HG03442 (cell line): ENCODE results near the gene SLC16A4.
"Not testable (repeated sequence)": the region's sequence is repeated elsewhere in the genome, so short reads cannot be mapped to it uniquely, and the experiment has no call there.

Experiments used
- ATAC-seq: cut with Tn5 transposase; IDR thresholded peaks from one replicate; pipeline ENCODE4 v1.9.1; 2021; ENCODE audit warnings: mild to moderate bottlenecking, moderate library complexity; ENCODE audit not compliant: unreplicated experiment

SLC16A4 gene

DNA sequence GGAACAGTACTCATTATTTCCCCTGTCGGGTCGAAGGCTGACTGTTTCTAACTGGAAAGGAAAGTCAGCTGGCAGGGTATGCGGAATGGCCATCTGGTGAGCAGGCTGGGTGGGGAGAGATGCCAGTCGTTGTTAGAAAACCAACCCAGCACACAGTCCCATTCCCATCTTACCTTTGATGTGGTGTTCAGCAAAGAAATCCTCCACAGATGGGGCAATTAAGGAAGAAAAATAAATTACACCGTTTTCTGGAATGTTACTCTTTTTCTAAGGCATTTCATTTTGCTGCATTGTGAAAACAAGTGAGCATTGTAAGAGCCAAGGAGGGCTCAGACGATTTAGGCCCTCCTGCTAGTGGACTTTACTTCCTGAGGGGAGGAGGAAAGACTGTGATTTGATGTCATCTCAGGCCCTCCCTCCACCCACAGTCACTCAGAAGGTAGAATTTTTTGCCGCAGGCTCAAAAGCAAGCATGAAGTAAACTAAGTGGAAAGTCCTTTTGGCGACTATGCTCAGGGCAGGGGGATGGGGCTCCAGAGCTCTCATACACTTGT lies at the start of gene SLC16A4:
Gene SLC16A4, minus strand, starts transcription at position 335 of the 554 bp plus-strand sequence. CDS start 1,703 bp downstream, outside the sequence.
- ATAC-seq, result no peak

DNA sequence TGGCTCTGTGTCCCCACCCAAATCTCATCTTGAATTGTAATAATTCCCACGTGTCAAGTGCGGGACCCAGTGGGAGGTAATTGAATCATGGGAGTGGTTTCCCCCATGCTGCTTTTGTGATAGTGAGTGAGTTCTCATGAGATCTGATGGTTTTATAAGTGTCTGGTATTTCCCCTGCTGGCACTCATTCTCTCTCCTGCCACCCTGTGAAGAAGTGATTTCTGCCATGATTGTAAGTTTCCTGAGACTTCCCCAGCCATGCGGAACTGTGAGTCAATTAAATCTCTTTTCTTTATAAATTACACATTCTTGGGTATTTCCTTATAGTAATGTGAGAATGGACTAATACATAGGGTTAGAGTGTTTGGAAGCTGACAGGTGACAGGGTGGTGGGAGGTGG lies 49.0 kb upstream of the SLC16A4 start:
- not testable (repeated sequence) for ATAC-seq

DNA sequence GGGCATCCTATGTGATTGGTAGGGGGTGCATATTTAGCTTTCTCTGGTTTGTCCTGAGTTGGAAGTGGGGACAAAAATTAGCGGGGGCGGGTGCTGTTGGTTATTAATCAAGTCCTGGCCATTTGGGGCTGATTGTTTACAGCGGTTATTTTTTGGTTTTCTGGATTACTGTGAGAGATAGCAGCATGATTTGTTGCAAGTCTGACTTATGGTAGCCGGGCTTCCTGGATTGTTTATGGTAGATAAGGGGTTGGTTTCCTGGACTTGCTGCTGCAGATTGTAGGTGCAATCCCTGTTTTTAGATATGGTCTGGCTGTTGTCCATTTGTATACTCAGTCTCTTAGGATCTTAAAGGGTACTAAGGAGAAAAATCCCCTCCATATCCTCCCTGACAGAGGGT lies 48.1 kb upstream of the SLC16A4 start:
- ATAC-seq, result no peak

DNA sequence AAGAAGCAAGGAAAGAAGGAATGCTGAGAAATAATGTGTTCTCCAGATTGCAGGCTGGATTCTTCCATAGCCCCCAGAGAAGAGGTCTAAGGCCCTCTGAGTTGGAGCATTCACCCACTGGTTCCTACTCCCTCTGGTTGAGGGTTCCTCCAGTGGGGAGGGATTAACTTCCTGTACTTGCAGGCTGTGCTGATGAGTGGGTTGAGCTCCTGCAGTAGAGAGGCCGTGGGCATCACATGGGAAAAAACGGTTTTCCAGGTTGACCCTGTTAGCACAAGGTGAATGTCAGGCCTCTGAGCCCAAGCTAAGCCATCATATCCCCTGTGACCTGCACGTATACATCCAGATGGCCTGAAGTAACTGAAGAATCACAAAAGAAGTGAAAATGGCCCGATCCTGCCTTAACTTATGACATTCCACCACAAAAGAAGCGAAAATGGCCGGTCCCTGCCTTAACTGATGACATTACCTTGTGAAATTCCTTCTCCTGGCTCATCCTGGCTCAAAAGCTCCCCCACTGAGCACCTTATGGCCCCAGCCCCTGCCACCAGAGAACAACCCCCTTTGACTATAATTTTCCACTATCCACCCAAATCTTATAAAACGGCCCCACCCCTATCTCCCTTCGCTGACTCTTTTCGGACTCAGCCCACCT lies 46.9 kb upstream of the SLC16A4 start:
- ATAC-seq, result not testable (repeated sequence)

DNA sequence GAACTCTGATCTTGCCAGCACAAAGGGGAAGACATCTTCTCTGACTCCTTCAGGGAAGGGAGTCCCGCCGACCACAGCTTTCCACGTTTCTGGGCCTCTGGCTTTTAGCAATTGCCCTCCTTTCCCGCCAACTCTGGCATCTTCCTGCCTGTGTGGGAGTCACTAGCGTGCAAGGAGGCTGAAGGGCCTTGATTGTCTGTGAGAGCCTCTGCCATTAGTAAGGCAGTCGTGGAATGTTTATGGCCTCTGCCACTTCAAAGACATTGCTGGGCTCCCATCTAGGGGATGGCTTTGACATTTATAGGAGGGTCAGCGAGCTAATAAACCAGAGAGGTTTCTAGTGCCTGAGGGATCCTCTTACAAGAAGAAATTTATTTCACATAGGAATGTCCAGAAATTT lies 45.8 kb upstream of the SLC16A4 start:
- ATAC-seq, result no peak

DNA sequence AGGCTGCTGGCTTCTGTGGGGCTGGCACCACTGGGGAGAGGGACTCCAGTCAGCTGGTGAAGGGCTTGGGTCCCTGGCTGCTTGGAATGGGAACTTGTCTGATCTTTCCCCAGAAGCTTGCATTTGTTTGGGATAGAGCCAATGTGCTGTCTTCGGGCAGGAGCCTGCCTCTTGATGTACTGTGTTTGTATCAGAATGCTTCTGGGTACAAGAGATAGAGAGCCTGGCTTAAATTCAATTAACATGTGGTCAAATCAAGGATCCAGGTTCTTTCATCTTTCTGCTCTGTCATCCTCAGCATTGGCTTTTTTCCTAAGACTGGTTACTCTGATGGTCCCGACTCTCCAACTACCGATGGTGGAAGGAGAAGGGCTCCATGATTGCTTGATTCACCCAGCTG lies 44.1 kb upstream of the SLC16A4 start:
- no peak for ATAC-seq

DNA sequence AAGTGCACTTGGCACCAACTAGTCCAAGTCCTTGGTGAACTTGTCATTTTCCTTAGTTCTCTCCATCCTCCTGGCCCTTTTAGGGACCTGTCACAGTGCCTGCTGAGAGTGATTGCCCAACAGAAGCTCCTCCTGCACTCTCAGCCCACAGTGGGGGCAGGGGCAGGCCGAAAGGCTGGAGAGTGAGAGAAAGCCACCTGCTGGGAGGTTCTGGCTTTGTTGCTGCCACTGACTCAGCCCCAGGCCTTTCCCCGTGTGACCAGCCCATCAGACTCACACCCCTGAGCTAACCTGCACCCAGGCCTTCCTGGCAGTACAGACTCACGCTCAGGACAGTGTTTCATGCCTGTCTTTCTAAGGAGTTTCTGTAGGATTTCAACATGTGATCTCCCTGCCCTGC lies 43.0 kb upstream of the SLC16A4 start:
- ATAC-seq, result no peak

DNA sequence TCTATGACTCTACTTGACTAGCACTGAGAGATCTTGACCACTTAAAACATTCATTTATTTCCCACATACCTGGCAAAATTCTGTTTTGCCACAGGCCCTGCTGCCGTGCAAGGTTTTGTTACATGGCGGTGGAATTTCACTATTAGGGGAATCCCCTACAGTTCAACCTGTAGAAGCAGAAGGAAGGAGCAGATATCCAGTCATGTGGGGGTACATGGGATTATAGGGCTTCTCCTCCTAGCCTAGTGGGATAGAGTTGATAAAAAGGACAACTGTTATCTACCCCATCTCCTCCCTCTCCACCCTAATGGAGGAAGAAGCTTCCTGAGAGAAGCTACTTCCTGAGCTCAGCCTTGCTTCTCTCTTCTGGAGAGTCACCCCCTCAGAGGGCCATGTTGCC lies 42.4 kb upstream of the SLC16A4 start:
- no peak for ATAC-seq

DNA sequence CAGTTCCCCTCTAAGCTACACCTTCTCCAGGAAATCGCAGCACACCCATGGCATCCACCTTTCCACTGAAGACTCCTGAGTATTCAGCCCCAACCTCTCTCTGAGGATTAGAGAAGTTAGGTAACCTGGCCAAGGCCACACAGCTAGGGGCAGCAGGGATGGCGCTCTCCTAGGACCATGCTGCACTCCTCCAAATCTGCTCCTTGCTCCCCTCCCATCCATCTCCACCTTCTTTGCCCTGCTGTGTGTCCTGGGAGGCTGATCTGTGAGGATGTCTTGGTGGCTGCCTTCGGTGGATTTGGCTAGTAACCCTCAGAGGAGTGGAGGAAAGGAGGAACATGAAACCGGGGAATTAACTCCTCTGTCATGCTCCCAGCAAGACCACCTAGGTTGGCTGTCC lies 40.1 kb upstream of the SLC16A4 start:
- no peak for ATAC-seq

DNA sequence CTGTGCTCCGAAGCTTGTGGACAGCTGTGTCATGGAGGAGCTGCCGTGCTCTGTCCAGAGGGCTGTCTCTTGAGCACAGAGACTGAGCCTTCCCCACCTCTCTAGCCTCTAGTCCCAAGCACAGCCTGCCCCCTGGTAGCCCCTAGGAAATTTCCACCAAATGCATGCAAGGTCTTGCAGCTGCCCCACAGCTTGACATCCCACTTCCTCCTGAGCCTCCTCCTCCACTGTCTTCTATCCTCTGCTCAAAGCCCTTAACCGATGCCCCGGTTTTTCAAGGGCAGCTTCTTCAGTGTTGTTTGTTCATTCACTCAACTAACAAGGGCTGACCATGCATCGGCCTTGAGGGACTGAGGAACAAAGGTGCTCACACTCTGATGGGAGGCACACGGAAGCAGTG lies 39.5 kb upstream of the SLC16A4 start:
- ATAC-seq, result no peak

DNA sequence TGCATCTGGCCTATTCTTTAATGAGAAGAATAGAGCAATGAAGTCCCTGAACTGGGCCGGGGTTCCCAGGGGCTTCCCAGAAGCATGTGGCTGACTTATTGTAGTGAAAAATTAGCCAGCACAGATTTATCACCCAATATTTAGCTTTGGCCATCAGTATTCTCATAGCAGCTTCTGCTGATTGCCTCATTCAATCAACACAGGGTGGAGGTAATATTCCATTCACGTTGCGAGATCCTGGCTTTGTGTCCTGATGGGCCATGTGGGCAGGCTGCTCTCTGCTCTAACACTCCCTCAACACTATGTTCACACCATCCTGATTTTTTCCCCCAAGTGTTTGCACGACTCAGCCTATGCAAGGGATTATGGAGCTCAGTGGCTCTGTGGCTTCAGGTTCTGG lies 38.1 kb upstream of the SLC16A4 start:
- no peak for ATAC-seq

DNA sequence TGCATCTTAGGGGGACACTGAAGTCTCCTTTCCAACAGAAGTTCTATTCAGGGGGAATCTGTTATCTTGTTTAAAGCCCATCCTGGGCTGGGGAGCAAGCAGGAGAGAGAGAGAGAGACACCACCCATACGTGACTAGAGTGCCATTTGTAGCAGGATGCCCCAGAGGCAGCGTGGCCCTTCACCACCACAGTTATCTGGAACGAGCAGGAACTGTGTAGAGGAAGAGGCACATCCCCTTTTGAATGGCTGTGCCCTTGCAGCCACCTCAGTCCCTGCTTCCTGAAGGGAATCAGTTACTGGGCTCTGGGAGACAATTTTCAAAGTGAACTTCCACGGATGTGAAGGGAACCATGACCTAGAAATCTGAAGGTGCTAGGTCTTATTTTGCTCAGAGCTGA lies 36.0 kb upstream of the SLC16A4 start:
- ATAC-seq, result no peak

DNA sequence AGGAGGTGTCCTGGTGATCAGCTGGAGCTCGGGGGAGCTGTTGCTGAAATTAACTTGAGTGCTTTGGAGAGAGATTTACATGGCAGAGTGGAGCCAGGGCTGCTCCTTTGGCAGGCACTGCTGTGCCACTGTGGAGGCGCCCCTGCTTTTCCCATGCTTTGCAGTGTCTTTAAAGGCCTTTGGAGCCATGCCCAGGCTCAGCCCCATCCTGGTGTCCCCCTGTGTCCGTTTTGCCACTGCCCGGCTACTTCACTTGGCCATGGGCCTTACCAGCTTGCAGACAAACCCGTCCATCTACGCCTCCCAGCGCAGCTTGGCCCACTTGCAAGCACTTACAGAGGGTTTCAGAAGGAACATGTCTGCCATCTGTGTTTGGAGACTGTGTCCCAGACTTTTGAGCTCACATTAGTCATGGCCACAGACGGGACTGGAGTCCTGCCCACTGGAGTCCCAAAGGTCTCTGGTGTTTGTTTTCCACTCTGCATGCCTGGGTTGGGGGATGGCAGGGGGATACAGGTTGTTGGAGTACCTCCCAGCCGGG lies 34.9 kb upstream of the SLC16A4 start:
- ATAC-seq, result no peak

DNA sequence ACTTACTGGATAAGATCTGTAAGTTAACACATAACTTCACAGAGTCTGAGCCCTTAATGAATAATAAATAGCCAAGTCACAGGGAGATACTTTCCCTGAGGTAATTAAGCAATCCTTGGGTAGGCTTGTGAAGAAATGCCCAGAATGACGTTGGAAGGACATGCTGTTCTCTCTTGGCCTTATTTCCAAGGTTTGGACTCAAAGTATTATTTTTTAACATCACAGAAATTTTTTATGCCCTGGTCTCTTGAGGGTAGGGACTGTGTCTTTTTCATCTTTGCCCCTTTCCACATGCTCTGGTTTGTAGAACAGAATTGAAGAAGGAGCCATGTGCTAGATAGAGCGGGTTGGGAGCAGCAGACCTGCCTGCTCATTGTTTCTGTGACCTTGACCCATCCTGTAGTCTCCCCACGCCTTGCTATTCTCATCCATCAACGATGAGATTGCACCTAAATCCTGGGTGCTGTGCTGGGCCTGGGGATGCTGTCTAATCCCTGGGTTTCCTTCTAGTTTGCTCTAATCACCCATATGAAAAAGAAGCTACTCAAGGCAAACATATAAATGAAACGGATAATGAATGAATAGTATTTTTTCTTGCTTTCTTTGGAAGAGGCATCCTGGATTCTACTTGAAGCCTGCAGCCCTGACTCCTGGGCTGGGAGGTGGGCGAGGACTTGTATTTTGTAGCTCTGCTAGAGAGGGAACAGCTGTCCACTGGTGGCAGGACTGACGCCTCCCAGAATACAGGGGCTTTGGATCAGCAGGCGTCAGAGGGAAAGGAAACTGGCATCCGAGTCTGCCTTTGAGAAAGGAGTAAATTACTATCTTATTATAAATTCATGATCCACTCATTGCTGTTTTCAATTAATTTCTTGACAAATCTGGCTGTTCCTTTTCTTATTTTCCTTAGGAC lies 34.1 kb upstream of the SLC16A4 start:
- no peak for ATAC-seq

DNA sequence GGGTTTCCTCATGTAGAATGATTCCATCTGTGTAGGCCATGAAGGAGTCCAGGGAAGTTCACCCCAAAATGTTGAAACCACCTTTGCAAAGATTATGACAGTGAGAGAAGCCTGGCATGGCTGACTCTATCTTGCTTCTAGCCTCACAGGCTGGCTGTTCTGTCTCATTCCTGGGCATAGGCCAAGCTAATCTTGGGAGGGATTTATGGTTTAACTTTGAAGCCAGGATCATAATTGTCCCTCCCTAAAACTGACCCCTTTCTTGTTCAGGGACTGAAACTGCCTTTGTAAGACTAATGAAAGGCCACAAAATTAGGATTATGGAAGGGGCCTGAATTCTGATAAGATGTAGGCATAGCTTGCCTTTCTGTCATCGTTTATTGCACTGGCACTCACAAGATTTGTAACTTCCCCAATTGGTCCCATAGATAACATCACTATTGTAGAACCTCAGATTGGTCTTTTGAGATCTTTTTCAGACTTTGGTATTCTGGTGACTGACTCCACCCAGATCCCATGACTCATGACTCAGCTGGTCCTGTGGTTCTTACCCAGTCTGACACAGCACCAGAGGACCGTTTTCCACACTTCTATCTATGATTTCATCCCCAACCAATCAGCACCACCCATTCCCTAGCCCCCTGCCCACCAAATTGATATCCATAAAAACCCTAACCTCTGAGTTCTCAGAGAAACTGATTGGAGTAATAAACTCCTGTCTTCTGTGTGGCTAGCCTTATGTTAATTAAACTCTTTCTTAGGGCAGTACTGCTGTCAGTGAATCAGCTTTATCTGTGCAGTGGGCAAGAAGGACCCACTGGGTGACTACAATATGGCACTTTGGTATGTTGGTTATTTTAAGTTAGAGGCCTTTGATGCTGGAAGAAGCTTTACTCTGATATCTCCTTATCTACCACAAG lies 30.3 kb upstream of the SLC16A4 start:
- ATAC-seq, result no peak

DNA sequence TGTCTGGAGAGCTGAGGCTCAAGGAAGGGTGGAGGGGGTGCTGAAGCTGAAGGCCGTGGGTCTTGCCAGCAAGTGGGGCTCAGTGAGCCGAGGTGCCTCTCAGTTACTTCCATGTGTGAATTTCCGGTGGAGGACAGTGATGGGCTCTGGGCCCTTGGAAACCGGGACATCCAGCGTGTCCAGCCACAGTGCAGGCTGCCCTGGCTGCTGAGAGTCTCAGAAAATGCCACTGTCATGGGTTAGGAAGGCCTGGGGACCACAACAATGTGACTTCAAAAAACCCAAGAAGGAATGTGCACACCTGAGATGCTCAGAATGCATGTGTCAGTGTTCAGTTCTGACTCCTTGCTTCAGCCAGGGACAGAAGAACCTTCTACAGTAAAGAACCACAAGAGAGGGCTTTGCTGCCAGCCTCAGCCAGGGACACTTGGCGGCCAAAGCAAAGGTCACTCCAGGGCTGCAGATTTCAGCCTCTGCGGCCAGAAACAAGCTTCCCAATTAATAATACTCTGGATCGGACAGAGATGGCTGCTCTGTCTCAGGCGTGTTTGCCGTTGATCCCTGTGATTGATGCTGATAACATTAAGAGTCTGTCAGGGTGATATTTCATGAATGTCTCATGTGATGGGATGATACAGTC lies 29.3 kb upstream of the SLC16A4 start:
- ATAC-seq, result no peak

DNA sequence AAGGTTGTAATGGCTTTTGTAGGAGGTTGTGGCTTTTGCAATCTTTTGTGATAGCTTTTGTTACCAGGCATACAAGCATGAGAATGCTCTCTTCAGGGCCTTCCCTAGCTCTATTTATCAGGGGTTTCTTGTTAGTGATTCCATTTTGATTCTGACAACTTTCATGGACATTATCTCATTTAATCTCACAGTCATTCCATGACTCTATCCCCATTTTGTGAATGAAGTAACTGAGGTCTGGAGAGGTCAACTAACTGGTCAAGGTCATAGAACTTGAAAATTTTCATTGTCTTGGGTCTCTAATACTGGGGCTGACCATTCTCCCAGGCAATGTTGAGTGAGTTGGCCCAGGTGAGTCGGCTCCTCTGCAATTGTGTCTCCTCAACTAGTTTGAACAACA lies 27.9 kb upstream of the SLC16A4 start:
- ATAC-seq, result no peak

DNA sequence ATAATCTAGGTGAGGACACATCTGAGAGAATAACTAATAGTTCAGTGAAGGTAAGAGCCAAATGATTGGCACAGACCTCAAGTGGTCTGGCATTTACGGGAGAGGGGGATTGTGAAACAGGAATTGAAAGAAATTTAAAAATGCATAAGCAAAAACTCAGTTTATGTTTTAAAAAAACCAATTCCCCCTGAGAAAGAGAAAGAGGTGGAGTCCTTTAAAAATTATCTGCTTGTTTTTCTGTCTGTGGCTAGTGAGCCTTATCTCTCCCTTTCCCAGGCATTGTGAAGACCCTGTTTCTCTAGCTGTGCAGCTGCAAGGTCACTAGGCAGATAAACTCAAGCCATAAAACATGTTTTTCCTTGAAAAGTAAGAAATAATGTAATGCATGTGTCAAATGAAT lies 22.2 kb upstream of the SLC16A4 start:
- ATAC-seq, result not testable (repeated sequence)

DNA sequence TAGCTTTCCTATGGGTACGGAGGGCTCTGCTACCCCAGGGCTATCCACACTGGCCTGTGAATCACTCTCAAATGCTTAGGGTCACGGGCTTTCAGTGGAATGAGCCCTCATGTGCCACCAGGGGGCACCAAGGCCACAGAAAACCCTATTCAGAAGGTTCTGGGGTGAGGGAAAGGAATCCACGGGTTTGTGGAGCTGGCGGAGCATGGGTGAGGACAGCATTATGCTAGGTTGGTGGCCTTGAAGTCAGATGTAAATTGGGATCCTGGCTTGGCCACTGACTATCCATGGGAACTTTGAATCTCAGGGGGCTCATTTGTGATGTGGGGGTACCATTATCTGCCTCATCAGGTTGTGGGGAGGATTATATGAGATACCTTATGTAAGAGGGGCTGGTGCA lies 21.8 kb upstream of the SLC16A4 start:
- ATAC-seq, result peak; percentile 41

DNA sequence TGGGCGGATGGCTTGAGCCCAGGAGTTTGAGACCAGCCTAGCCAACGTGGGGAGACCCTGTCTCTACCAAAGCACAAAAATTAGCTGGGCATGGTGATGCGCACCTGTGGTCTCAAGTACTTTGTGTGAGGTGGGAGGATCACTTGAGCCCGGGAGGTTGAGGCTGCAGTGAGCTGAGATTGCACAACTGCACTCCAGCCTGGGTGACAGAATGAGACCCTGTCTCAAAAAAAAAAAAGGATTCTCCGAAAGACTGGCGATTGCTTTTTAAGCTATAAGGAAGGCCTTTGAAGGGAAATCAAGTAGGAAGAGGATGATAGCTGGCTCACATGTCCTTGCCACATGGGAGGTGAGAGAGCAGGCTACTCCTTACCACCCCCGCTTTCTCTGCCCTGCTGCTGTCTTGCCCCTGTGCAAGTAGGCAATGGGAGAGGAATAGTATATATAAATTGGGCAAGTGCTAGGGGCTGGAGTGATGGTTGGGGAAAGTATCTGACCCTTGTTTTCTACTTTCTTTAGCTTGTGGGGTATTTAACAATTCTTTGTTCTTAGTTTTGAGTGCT lies 20.4 kb upstream of the SLC16A4 start:
- no peak for ATAC-seq
